Renal pelvis (tissue), 12 donors: Measurements from ENCODE around the gene RAB11FIP5. TPM values are rescaled to one million over a fixed set of nuclear protein-coding genes. Genes with fewer than 3 reads are reported as not detected.
"Not testable (repeated sequence)": the region's sequence is repeated elsewhere in the genome, so short reads cannot be mapped to it uniquely, and the experiment has no call there.

Source experiments
- DNase-seq: peaks from one replicate; pipeline ENCODE4 v3.0.0-alpha.2; 2013
- long read RNA-seq, 16 experiments: transcript quantifications; one replicate each; lab custom pipeline, GENCODE V29; 2026
- polyA plus RNA-seq, 3 donors: library from polyadenylated mRNA; unstranded; fragments of 120-200 nt; gene quantifications; one replicate each; pipeline ENCODE4 v1.2.1, GENCODE V29; 2013; ENCODE audit not compliant: insufficient read length in 3 of 3

The RAB11FIP5 gene
- polyA plus RNA-seq, result 10 to 100 TPM; 45.1 to 54.3 (median 52.9) TPM
- long read RNA-seq, donor 1, full-length matches to known transcripts, result 5 of 5 reads
- long read RNA-seq, donor 1, partial matches to known transcripts, result 0 of 5 reads
- long read RNA-seq, donor 1, other reads (novel, unspliced or antisense), result 0 of 5 reads
- long read RNA-seq, donor 2, full-length matches to known transcripts, result 1 of 1 reads
- long read RNA-seq, donor 2, partial matches to known transcripts, result 0 of 1 reads
- long read RNA-seq, donor 2, other reads (novel, unspliced or antisense), result 0 of 1 reads
- long read RNA-seq, donor 3, full-length matches to known transcripts, result 6 of 11 reads
- long read RNA-seq, donor 3, partial matches to known transcripts, result 5 of 11 reads
- long read RNA-seq, donor 3, other reads (novel, unspliced or antisense), result 0 of 11 reads
- long read RNA-seq, donor 4, full-length matches to known transcripts, result 3 of 3 reads
- long read RNA-seq, donor 4, partial matches to known transcripts, result 0 of 3 reads
- long read RNA-seq, donor 4, other reads (novel, unspliced or antisense), result 0 of 3 reads
- long read RNA-seq, donor 5, full-length matches to known transcripts, result 1 of 158 reads
- long read RNA-seq, donor 5, partial matches to known transcripts, result 157 of 158 reads
- long read RNA-seq, donor 5, other reads (novel, unspliced or antisense), result 0 of 158 reads
- long read RNA-seq, donor 6, full-length matches to known transcripts, result 6 of 16 reads
- long read RNA-seq, donor 6, partial matches to known transcripts, result 0 of 16 reads
- long read RNA-seq, donor 6, other reads (novel, unspliced or antisense), result 10 of 16 reads
- long read RNA-seq, donor 7, full-length matches to known transcripts, result 11 of 37 reads
- long read RNA-seq, donor 7, partial matches to known transcripts, result 26 of 37 reads
- long read RNA-seq, donor 7, other reads (novel, unspliced or antisense), result 0 of 37 reads
- long read RNA-seq, donor 8, full-length matches to known transcripts, result 1 of 1 reads
- long read RNA-seq, donor 8, partial matches to known transcripts, result 0 of 1 reads
- long read RNA-seq, donor 8, other reads (novel, unspliced or antisense), result 0 of 1 reads
- long read RNA-seq, donor 9, full-length matches to known transcripts, result 2 of 12 reads
- long read RNA-seq, donor 9, partial matches to known transcripts, result 10 of 12 reads
- long read RNA-seq, donor 9, other reads (novel, unspliced or antisense), result 0 of 12 reads
- long read RNA-seq, donor 10, full-length matches to known transcripts, result 2 of 8 reads
- long read RNA-seq, donor 10, partial matches to known transcripts, result 6 of 8 reads
- long read RNA-seq, donor 10, other reads (novel, unspliced or antisense), result 0 of 8 reads
- long read RNA-seq, donor 11, full-length matches to known transcripts, result 1 of 1 reads
- long read RNA-seq, donor 11, partial matches to known transcripts, result 0 of 1 reads
- long read RNA-seq, donor 11, other reads (novel, unspliced or antisense), result 0 of 1 reads
- long read RNA-seq, donor 12, full-length matches to known transcripts, result 3 of 428 reads
- long read RNA-seq, donor 12, partial matches to known transcripts, result 276 of 428 reads
- long read RNA-seq, donor 12, other reads (novel, unspliced or antisense), result 149 of 428 reads
- long read RNA-seq, donor 13, full-length matches to known transcripts, result 2 of 2 reads
- long read RNA-seq, donor 13, partial matches to known transcripts, result 0 of 2 reads
- long read RNA-seq, donor 13, other reads (novel, unspliced or antisense), result 0 of 2 reads
- long read RNA-seq, donor 14, result 0 reads
- long read RNA-seq, donor 15, full-length matches to known transcripts, result 3 of 3 reads
- long read RNA-seq, donor 15, partial matches to known transcripts, result 0 of 3 reads
- long read RNA-seq, donor 15, other reads (novel, unspliced or antisense), result 0 of 3 reads
- long read RNA-seq, donor 16, full-length matches to known transcripts, result 5 of 11 reads
- long read RNA-seq, donor 16, partial matches to known transcripts, result 6 of 11 reads
- long read RNA-seq, donor 16, other reads (novel, unspliced or antisense), result 0 of 11 reads

DNA sequence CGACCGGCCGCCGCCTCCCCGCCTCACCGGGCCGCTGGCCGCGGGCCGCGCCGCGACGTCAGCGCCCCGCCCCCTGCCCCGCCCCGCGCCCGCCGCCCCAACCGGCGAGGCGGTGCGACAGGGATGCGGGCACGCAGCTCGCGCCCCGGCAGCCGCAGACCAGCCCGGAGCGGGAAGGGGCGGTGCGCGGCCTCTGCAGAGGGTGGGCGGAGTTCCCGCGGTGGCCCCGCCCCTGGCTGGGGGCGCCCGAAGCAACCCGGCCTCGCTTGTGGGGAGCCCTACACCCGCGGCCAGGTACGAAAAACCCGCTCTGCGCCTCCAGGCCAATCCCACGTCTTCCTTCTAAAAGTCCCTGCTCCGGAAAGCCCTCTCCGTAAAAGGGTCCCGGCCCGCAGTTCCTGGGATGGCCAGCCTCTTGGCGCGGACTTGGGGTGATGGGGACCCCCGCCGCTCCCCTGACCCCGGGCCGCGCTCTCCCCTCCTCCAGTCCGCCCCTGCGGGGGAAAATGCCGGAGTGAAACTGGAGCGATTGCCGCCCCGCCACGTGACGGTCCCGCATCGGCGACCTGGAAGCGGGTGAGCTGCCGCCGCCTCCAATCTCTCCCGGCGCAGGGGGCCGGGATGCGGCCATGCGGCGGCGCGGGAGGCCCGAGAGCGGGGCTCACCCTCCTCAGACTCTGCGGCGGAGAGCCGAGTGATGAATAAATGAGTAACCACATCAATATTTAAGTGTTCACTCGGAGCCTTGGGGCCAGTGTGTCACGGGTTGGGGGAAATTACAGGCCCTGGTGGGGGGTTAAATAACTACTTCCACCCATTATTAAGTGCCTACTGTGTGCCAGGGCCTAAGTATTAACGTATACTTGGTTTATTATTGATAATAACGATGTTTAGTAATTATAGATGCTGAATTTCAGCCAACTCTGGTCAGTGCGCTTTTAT, at the start of gene RAB11FIP5:
Gene RAB11FIP5, minus strand, starts transcription at position 36 of the 942 bp plus-strand sequence. CDS start 171 bp downstream, outside the sequence.
- DNase-seq, result peak; percentile 64

DNA sequence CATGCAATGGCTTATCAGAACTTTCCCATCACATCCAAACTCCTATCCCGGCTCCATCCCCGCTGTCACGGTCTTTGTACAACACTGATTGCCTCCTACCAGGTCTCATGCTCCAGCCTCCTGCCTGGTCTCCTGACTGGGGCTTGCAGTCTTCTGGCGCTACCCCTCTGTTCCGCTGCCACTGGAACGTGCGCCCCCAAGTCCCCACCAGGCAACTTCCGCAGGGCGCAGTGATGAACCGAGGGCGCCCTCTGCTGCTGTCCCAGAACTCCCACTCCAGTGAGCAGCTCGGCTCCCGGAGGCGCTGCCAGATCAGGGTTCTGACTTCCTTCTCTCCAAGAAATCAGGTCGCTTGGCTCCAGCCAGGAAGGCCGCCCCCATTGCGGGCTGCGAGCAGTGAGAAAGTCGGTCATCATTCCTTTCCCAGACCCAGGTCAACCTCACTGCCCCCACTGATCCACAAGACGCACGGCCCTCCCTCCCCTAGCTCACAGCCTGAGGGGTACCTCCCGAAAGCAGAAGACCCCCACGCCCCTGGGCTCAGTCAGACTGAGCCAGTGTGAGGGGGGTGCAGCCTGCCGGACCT, 43.9 kb upstream of the RAB11FIP5 start:
- peak; percentile 36 for DNase-seq

- DNase-seq, result no peak
Observed at GRCh38 chr2:73142937-73143336, 30.2 kb upstream of the RAB11FIP5 start.

GRCh38 chr2:73141896-73142295, 29.1 kb upstream of the RAB11FIP5 start:
- DNase-seq, result no peak

- no peak for DNase-seq
Observed at GRCh38 chr2:73135236-73135635, 22.5 kb upstream of the RAB11FIP5 start.

DNA sequence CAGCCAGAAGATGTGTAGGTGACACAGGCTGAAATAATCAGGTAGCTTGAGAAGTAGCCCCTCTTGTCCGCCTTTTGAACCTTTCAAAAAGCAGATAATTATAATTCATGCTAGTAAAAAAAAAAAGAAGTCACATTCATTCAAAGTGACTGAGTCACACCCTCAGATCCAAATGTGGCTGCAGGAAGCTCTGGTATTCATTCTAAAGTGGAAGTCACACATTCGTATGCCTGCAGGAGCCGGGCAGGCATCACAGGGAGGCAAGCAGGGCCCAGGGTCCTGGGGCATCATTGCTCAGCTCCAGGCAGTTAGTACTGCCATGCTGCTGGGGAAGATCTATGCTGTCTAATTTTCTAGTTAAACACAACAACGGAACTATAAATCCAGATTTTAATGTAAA, 21.7 kb upstream of the RAB11FIP5 start:
- no peak for DNase-seq

DNA sequence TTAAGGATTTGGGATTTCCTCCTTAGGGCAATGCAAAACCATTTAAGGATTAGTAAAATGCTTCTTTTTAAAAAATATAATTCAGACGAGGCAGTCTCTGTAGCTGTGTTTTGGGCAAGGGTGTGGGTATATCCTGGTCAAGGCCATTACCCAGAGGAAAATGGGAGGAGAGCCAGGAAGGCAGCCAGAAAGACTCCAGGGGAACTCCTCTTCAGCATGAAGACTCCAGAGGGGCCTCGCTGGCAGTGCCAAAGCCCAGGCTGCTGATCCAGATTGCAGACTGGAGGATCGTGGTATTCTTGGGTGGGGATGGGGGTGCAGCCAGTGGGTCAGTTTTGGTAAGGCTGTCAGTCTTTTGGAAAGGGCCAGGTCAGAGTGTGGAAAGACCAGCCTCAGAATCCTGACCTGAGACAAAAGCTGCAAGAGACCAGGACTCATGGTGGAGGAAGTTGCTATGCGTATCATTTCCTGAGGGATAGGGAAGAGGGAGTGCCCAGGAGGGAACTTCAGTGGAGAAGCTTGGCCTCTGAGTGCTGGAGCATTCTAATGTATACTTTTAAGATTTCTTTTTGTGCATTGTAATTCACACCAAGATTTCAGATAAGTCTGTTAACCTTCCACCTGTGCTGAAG, 20.9 kb upstream of the RAB11FIP5 start:
- DNase-seq, result no peak

DNA sequence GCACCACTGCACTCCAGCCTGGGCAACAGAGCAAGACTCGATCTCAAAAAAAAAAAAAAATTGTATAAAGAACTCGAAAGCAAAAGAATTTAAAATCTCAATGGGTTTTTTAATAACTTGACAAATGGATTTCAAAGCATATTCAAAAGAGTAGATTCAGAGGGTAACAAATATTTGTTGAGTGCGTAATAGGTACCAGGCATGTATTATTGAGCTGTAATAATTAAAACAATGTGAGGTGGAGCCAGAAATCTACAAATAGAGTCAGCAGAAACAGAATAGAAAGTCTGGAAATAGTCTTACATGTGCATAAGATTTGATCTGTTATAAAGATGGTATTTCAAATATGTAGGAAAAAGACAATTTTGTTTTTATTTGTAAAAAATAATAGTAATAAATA, 19.1 kb upstream of the RAB11FIP5 start:
- no peak for DNase-seq

GRCh38 chr2:73130790-73131189, 18.0 kb upstream of the RAB11FIP5 start:
- no peak for DNase-seq

DNA sequence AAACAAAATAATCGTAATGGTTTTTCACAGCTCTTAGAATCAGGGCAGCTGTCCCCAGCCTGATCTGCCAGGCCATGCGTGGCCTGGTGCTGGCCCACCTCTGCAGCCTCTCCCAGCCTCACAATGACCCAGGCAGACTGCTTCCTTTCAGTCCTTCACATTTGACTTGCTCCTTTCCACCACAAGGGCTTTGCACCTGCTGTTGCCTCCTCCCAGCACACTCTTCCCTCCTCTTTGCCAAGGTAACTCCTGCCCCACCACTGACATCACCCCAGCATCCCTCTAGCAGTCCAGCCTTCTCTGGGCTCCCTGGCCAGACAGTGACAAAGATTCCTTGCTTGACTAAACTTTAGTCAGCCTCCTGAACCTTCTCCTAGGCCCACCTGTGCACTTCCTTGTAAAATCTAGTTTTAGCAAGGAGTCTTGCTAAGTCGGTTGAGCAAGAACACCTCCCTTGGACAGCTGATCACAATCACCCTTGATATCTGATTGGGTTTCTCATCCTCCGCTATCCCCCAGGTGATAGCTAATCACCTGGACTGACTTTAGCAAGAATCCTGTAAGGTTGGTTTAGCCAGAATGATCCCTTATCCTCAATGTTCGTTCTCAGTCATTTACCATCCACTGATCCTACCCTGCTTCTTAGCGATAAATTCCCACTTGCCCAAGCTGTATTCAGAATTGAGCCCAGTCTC, 16.2 kb upstream of the RAB11FIP5 start:
- DNase-seq, result no peak

DNA sequence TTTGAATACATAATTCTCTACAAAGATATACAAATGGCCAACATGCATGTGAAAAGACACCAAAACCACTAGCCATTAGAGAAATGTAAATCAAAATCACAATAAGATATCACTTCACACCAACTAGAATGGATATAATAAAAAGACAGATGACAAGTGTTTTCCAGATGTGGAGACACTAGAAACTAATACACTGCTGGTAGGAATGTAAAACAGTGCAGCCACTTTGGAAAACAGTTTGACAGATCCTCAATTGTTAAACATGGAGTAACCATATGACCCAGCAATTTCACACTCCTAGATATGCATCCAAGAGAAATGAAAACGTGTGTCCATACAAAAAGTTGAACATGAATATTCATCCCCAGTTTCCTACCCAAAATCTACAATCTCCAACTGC, 9.8 kb upstream of the RAB11FIP5 start:
- DNase-seq, result no peak

- not testable (repeated sequence) for DNase-seq
Observed at GRCh38 chr2:73119611-73120239, 7.0 kb upstream of the RAB11FIP5 start.

DNA sequence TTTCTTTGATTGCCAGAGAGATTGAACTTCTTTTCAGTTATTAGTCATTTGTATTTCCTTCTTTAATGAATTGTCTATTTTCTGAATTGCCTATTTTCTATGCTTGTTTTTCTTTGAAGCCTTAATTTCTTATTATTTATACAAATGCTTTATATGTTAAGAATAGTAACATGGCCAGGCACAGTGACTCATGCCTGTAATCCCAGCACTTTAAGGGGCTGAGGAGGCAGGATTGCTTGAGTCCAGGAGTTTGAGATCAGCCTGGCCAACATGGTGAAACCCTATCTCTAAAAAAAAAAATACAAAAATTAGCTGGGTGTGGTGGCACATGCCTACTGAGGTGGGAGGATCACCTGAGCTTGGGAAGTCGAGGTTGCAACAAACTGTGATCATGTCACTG, 4.7 kb upstream of the RAB11FIP5 start:
- no peak for DNase-seq

DNA sequence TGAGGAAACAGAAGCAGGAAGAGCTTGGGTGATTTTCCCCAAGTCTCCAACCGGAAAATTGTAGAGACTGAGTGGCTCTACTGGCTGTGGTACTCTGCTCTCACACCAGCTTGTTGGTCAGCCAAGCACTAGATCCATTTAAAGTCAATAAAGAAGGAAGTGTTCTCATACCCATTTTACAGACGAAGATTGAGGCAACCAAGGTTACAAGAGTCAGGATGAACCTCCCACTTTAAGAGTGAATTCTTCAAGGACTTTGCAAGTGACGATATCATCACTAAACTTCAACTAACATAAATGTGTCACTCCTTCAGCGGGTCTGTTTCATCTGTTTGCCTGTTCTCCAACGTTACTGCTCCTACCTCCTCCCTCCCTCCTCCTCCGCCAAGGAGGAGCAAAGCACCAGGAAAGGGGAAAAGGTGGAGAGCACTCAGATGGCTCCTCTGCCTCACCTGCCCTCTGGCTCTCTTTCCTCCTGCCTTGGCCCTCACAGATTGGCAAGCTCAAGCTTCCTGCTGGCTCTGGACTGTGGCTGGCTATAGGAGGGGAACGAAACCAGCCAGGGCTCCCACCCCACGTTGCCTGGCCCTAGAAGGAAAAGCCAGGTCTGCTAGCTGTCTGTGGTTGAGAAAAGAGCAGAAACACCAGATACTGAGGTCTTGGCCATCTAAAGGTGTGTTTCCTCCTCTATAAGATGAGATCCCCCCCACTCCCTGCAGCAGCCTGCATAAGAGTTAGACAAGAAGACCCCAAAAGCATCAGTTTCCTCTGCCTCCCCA, 3.6 kb upstream of the RAB11FIP5 start:
- no peak for DNase-seq

- DNase-seq, result no peak
Observed at GRCh38 chr2:73114273-73114867, 1.6 kb upstream of the RAB11FIP5 start.
